Left hindlimb (tissue), 1 donor: Measurements from ENCODE around the gene SYCE3.

Experiments used
- DNase-seq: peaks from one replicate; pipeline ENCODE4 v3.0.0-alpha.2; 2018

The SYCE3 gene

GRCh38 chr22:50574383-50574755 is 11.7 kb upstream of the SYCE3 start:
- no peak for DNase-seq

- no peak for DNase-seq
Observed at GRCh38 chr22:50573491-50574382, 11.0 kb upstream of the SYCE3 start.

- no peak for DNase-seq
Observed at GRCh38 chr22:50572965-50573364, 10.2 kb upstream of the SYCE3 start.

- DNase-seq, result no peak
Observed at GRCh38 chr22:50571264-50572175, 8.8 kb upstream of the SYCE3 start.

GRCh38 chr22:50570861-50571260 is 8.1 kb upstream of the SYCE3 start:
- DNase-seq, result no peak

GRCh38 chr22:50569896-50570535 is 7.3 kb upstream of the SYCE3 start:
- DNase-seq, result no peak

GRCh38 chr22:50569041-50569459 is 6.3 kb upstream of the SYCE3 start:
- DNase-seq, result no peak

GRCh38 chr22:50568626-50569025 is 5.9 kb upstream of the SYCE3 start:
- no peak for DNase-seq

GRCh38 chr22:50567721-50568252 is 5.1 kb upstream of the SYCE3 start:
- no peak for DNase-seq

- DNase-seq, result no peak
Observed at GRCh38 chr22:50564289-50564688, 1.6 kb upstream of the SYCE3 start.

- DNase-seq, result no peak
Observed at GRCh38 chr22:50563413-50564160, 868 bp upstream of the SYCE3 start.

- peak; percentile 26 for DNase-seq
Observed at GRCh38 chr22:50561401-50562358, 1.0 kb downstream of the SYCE3 start.

- peak; percentile 6 for DNase-seq
Observed at GRCh38 chr22:50560034-50560433, 2.7 kb downstream of the SYCE3 start.

GRCh38 chr22:50556703-50557102 is 6.0 kb downstream of the SYCE3 start:
- DNase-seq, result no peak

GRCh38 chr22:50553310-50553709 is 9.4 kb downstream of the SYCE3 start:
- peak; percentile 6 for DNase-seq

- peak; percentile 4 for DNase-seq
Observed at GRCh38 chr22:50551160-50551752, 11.5 kb downstream of the SYCE3 start.

- no peak for DNase-seq
Observed at GRCh38 chr22:50550395-50550794, 12.3 kb downstream of the SYCE3 start.

GRCh38 chr22:50548921-50549790 is 13.6 kb downstream of the SYCE3 start:
- DNase-seq, result peak; percentile 21
